Stimulated activated naive CD8-positive, alpha-beta T cell treated with anti-CD3 and anti-CD28 coated beads, Interleukin-15, Interleukin-2, amounts not matched to agents 100 ng/mL and 50 ng/mL, for 24 hours (primary cell): ENCODE data around the gene ACRBP.

Experiments used
- H3K27ac Mint-ChIP-seq: one replicate; pipeline ENCODE4 v1.8.0; 2021; ENCODE audit warnings: mild to moderate bottlenecking, mixed read lengths
- H3K27me3 Mint-ChIP-seq: one replicate; pipeline ENCODE4 v1.8.0; 2021; ENCODE audit warnings: mixed read lengths
- H3K36me3 Mint-ChIP-seq: one replicate; pipeline ENCODE4 v1.8.0; 2021; ENCODE audit warnings: low read depth, mixed read lengths
- H3K4me1 Mint-ChIP-seq: one replicate; pipeline ENCODE4 v1.8.0; 2021; ENCODE audit warnings: low read depth, mixed read lengths
- H3K4me3 Mint-ChIP-seq: one replicate; pipeline ENCODE4 v1.8.0; 2021; ENCODE audit warnings: mild to moderate bottlenecking, mixed read lengths
- H3K9me3 Mint-ChIP-seq: one replicate; pipeline ENCODE4 v1.8.0; 2021; ENCODE audit warnings: mixed read lengths

ACRBP gene

DNA sequence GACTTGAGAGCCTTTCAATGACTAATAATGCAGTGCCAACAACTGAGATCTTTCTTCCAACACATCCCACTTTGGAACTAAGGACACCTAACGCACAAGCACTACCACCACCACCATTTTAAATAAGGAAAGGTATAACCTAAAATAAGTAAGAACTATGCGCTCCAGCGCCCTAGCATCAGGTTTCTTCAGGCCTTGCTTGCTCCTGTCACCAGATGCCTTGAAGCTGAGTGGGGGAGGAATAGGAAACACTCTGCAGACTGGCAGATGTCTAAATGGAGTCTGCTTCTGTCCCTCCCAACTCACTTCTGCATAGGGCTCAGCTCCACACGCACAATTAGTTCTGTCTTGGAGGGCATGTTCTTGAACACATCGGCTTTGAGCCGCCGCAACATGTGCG is 55.1 kb downstream of the ACRBP start:
- peaks cover 75% of the 10 kb centered on the region for H3K36me3 Mint-ChIP-seq
- peaks cover 3% of the 10 kb centered on the region for H3K4me1 Mint-ChIP-seq
- peak overlapping the region; percentile 42 for H3K27ac Mint-ChIP-seq
- H3K4me3 Mint-ChIP-seq: no peak overlapping the region
- no peaks in the 10 kb centered on the region for H3K27me3 Mint-ChIP-seq
- H3K9me3 Mint-ChIP-seq: no peaks in the 10 kb centered on the region
